ENCODE measurements around the gene ARL13B.

The ARL13B gene

GRCh38 chr3:94092086-94092485, 112.1 kb downstream of the ARL13B start:
- H3K27ac ChIP-seq: no peak overlapping the region

GRCh38 chr3:94093151-94093550, 113.2 kb downstream of the ARL13B start:
- TF ChIP-seq CTCF (conservative IDR thresholded peaks at IDR 0.05) (no peak), ZFX (IDR thresholded peaks at IDR 0.05) (no peak)
- H3K27ac ChIP-seq: no peak overlapping the region

More at GRCh38 chr3:94092086-94092485, 112.1 kb downstream of the ARL13B start:
- TF ChIP-seq CTCF (conservative IDR thresholded peaks at IDR 0.05) (no peak), ZFX (IDR thresholded peaks at IDR 0.05) (no peak)

DNA sequence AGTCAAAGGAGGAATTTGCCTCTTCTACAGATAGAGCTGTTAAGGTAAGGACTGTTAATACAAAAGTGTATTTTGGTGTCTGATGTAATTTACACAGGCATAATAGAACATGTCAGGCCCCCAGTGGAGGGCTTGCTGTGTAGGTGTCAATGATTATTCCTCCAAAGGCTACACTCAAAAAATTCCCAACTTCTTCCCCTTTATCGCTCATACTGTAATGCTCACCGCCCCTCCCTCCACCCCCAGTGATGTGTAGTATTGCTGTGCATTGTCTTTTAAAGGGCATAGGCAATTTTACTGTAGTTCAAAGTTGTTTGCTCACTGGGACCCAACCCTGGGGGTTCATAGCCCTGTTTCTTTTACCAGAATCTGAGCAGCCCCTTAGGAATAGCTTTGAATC, 115.2 kb downstream of the ARL13B start:
- no peak overlapping the region for H3K27ac ChIP-seq
- TF ChIP-seq ZFX (IDR thresholded peaks at IDR 0.05) (no peak), CTCF (conservative IDR thresholded peaks at IDR 0.05) (no peak)

DNA sequence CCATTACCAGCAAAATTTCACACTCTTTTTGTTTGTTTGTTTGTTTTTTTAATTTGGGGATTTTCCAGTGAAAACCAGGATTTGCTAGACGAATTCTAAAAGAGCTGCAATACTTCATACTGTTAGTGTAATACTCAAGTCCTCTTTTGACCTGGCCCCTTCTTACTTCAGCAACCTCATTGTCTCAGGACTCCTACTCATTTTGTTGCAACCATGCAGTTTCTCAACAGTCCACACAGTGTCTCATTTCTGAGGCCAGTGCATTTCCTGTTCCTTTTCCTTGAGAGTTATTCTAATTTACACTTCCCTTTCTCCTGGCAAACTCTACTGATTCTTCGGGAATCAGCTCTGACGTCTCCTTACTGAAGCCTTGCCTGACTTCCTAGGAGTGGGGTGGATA, 118.5 kb downstream of the ARL13B start:
- TF ChIP-seq CTCF (conservative IDR thresholded peaks at IDR 0.05) (no peak), ZFX (IDR thresholded peaks at IDR 0.05) (no peak)
- no peak overlapping the region for H3K27ac ChIP-seq

GRCh38 chr3:94099311-94099710, 119.4 kb downstream of the ARL13B start:
- no peak overlapping the region for H3K27ac ChIP-seq
- TF ChIP-seq ZFX (IDR thresholded peaks at IDR 0.05): no peak
- TF ChIP-seq CTCF (conservative IDR thresholded peaks at IDR 0.05): no peak

- H3K27ac ChIP-seq: no peak overlapping the region
- TF ChIP-seq CTCF (conservative IDR thresholded peaks at IDR 0.05) (peak; percentile 33), ZFX (IDR thresholded peaks at IDR 0.05) (no peak)
Observed at GRCh38 chr3:94101860-94102259, 121.9 kb downstream of the ARL13B start.

Measured in C4-2B (cell line).